HG03060 (cell line): ENCODE measurements around the gene FAM168B.
"Not testable (repeated sequence)": the region's sequence is repeated elsewhere in the genome, so short reads cannot be mapped to it uniquely, and the experiment has no call there.

Source experiments
- ATAC-seq: cut with Tn5 transposase; IDR thresholded peaks from one replicate; pipeline ENCODE4 v1.9.1; 2021; ENCODE audit warnings: low read depth, moderate number of reproducible peaks; ENCODE audit not compliant: unreplicated experiment

FAM168B gene, protein sequence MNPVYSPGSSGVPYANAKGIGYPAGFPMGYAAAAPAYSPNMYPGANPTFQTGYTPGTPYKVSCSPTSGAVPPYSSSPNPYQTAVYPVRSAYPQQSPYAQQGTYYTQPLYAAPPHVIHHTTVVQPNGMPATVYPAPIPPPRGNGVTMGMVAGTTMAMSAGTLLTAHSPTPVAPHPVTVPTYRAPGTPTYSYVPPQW

GRCh38 chr2:131093006-131093695, at the start of gene FAM168B:
TSS of gene FAM168B (minus strand) at chr2:131093460. CDS start at chr2:131082646, 10,814 bp downstream.
- peak; percentile 49 for ATAC-seq

DNA sequence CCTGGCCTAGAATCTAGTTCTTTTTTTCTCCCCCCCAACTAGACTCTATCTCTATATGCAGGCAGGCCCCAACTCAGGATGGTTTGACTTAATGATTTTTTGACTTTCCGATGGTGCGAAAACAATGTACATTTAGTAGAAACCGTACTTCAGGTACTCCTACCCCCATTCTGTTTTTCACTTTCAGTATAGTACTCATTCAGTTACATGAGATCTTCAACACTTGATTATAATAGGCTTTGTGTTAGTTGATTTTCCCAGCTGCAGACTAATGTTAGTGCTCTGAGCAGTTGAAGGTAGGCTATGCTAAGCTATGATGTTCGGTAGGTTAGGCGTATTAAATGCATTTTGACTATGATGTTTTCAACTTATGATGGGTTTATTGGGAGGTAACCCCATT, 49.6 kb upstream of the FAM168B start:
- no peak for ATAC-seq

GRCh38 chr2:131140581-131140980, 47.3 kb upstream of the FAM168B start:
- no peak for ATAC-seq

GRCh38 chr2:131132729-131133128, 39.5 kb upstream of the FAM168B start:
- ATAC-seq, result no peak

GRCh38 chr2:131130298-131130596, 37.0 kb upstream of the FAM168B start:
- ATAC-seq, result no peak

DNA sequence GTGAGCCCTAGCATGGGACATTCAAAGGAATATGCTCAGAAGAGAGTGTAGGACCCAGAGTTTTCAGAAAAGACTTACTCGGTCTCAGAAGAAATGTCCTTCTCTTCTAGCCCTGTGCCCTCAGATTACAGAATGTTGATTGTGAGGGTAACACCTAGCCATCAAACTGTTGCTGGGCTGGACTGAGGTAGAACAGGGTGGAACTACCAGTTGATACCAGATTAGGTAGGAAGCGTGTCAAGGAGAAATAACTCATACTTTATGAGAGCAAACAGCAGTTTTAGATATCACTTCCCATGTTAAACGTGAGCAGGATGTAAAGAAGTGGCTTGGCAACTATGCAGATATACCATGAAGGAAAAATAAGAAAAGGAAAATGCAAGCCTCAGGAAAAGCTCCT, 34.7 kb upstream of the FAM168B start:
- no peak for ATAC-seq

DNA sequence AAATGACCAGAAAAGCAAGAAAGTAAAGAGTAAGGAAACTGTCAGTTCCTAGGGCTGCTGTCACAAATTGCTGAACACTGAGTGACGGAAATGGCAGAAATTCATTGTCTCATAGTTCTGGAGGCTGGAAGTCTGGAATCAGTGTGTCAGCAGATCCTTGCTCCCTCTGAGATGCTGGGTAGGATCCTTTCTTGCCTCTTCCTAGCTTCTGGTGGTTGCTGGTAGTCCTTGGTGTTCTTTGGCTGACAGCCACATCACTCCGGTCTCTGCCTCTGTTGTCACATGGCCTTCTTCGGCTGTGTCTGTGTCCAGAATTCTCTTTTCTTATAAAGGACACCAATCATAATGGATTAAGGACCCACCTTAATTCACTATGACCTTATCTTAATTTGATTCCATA, 33.8 kb upstream of the FAM168B start:
- ATAC-seq, result no peak

DNA sequence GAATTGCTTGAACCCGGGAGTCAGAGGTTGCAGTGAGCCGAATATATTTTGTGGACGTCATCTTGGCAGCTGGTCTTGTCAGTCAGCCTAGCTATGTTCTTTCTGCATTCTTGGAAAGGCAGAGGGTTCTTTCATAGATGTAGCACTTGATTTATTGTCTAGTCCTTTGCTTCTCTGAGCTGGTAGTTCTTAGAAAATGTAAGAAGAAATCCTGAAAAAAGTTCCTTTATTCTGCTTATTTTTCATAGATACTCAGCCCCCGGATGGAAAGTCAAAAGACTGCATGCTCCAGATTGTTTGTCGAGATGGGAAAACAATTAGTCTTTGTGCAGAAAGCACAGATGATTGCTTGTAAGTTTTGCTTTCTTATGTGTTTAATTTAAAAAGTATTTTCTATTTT, 33.2 kb upstream of the FAM168B start:
- no peak for ATAC-seq

- no peak for ATAC-seq
These were observed 32.0 kb upstream of the FAM168B start for GRCh38 chr2:131125195-131125757.

- ATAC-seq, result no peak
These were observed 29.9 kb upstream of the FAM168B start for GRCh38 chr2:131123192-131123591.

DNA sequence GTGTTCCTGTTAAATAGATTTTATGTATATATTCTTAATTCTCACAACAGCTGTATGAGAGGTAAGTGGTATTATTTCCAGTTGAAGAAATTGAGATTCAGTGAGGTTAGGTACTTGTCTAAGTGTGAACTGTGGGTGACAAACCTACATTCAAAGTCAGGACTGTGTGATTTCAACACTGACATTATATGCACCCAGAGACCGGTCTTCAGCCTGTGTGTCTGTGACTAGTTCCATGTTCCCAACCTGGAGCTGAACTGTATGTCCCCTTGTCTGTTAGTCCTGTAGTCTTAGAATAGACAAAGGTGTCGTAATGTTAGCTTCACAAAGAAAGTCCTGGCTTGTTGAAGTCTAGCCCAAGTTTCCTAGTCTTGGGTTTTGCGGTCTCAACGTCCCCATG, 29.2 kb upstream of the FAM168B start:
- ATAC-seq, result no peak

- ATAC-seq, result no peak
These were observed 28.2 kb upstream of the FAM168B start for GRCh38 chr2:131121464-131121863.

DNA sequence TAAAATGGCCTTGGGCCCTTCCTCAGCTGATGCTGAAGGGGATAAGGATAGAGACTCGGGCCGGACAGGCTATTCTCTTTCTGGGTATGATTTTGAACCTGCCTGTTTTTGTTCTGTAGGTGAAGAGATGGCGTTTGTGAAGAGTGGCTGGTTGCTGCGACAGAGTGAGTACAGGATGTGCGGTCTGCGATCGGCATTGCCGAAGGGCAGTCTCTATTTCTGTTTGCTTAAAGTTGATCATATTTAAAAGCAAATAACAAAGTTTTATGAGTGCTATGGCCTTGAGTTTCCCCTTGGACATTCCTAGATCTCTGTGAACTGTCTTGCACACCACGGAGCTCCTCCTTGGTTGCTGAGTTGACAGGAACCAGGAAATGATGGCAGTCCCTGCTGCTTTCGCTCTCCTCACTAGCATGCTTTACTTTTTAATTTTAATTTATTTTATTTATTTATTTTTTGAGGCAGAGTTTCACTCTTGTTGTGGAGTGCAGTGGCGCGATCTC, 27.6 kb upstream of the FAM168B start:
- ATAC-seq, result no peak

- no peak for ATAC-seq
These were observed 22.5 kb upstream of the FAM168B start for GRCh38 chr2:131115752-131116151.

DNA sequence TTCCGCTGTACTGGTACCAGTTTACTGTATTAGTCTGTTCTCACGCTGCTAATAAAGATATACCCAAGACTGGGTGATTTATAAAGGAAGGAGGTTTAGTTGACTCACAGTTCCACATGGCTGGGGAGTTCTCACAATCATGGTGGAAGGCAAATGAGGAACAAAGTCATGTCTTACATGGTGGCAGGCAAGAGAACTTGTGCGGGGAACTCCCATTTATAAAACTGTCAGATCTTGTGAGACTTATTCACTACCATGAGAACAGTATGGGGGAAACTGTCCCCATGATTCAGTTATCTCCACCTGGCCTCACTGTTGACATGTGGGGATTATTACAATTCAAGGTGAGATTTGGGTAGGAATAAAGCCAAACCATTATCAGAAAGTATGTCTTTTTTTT, 21.7 kb upstream of the FAM168B start:
- ATAC-seq, result not testable (repeated sequence)

- ATAC-seq, result no peak
These were observed 20.4 kb upstream of the FAM168B start for GRCh38 chr2:131113566-131114227.

- no peak for ATAC-seq
These were observed 19.3 kb upstream of the FAM168B start for GRCh38 chr2:131112529-131112928.

- ATAC-seq, result no peak
These were observed 12.9 kb upstream of the FAM168B start for GRCh38 chr2:131105950-131106801.

DNA sequence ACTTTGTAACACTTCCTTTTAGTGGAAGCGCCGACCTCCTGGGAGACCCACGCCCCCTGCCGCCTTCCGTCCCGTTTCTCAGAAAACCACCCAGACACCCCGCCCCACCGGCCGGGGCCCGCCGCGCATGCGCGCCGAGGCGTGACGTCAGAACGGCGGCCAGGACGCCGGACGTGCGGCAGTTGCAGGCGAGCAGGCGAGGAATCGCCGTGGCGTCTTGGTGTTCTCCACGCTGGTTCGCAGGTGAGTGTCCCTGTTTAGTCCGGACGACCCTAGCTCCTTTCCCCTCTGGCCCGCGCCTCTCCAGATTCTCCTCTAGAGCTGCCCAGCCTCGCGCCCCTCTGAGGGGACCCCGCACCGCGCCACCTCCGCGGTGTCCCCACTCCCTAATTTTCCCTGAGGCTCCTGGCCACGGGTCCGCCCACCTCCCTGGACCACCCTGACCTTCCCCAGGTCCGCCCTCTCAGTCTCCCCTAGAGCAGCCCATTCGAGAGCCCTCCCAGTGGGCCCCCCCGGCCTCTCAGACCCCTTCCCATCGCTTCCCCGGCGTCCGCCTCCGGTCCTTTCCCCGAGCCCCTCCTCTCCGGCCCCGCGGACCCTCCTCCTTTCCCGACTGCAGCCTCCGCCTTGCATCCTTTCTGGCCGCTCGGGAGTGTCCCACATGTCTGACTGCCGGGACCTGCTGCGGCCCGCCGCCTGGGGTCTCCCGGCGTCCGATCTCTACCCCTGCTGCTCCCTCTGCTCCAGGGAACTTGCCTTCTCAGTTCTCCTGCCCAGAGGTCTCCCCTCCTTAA, 12.1 kb upstream of the FAM168B start, which contains the start of gene PLEKHB2:
TSS of gene PLEKHB2 (plus strand) at position 181 of the 794 bp plus-strand sequence. CDS start 15,606 bp downstream, outside the sequence.
- peak; percentile 55 for ATAC-seq
